RWPE1 (cell line): ENCODE data around the gene OR10A3.

Source experiments
- CTCF ChIA-PET: fragments of 350-600 bp; sonication (Branson Sonifier 250); formaldehyde crosslinking; extraction: SDS; loops from one replicate; lab custom pipeline; 2021; lab: Yijun Ruan, JAX
- POLR2A ChIA-PET: fragments of 400-600 bp; formaldehyde crosslinking; extraction: SDS; loops from one replicate; lab custom pipeline; 2020; ENCODE audit warnings: antibody characterized with exemption; ENCODE audit not compliant: low non-redundant PET; lab: Yijun Ruan, JAX
- DNase-seq: peaks from one replicate; pipeline ENCODE4 v3.0.0; 2012; ENCODE audit warnings: low spot score
- H3K27ac ChIP-seq: fragments of 450-650 bp; 2 replicates; pipeline ENCODE4 v1.5.1; 2017
- TF ChIP-seq, protein P1 (sequence below): fragments of 450-650 bp; conservative IDR thresholded peaks from 2 replicates; pipeline ENCODE4 v1.5.1; 2017; ENCODE audit warnings: low read depth, mild to moderate bottlenecking

Gene OR10A3

DNA sequence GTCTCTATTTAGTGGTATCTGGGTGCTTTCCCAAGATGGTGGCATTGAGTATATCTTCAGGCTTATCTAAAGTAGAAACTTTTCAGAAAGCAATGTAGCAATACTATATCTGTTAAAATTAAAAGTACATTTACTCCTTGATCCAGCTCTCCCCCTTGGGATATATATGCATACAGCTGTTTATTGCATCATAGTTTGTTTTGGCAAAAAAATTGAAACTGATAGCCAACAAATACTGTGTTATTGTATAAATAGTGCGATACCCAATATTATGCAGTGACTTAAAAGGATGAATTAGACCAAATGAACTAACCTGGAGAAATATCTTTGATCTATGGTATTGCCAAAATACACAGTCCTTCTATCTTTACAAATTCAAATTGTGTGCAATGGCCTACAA is 8.4 kb upstream of the OR10A3 start:
- CTCF ChIA-PET = interaction anchor here (0.6 to 1.1 kb wide), 2 partner anchors 57 to 223 kb away, joined by 3 read pairs; no protein-coding TSS in a partner anchor
- no peak overlapping the region for H3K27ac ChIP-seq
- POLR2A ChIA-PET = no interaction called here
- no peak for DNase-seq
- TF ChIP-seq, protein P1, sequence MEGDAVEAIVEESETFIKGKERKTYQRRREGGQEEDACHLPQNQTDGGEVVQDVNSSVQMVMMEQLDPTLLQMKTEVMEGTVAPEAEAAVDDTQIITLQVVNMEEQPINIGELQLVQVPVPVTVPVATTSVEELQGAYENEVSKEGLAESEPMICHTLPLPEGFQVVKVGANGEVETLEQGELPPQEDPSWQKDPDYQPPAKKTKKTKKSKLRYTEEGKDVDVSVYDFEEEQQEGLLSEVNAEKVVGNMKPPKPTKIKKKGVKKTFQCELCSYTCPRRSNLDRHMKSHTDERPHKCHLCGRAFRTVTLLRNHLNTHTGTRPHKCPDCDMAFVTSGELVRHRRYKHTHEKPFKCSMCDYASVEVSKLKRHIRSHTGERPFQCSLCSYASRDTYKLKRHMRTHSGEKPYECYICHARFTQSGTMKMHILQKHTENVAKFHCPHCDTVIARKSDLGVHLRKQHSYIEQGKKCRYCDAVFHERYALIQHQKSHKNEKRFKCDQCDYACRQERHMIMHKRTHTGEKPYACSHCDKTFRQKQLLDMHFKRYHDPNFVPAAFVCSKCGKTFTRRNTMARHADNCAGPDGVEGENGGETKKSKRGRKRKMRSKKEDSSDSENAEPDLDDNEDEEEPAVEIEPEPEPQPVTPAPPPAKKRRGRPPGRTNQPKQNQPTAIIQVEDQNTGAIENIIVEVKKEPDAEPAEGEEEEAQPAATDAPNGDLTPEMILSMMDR = no peak

DNA sequence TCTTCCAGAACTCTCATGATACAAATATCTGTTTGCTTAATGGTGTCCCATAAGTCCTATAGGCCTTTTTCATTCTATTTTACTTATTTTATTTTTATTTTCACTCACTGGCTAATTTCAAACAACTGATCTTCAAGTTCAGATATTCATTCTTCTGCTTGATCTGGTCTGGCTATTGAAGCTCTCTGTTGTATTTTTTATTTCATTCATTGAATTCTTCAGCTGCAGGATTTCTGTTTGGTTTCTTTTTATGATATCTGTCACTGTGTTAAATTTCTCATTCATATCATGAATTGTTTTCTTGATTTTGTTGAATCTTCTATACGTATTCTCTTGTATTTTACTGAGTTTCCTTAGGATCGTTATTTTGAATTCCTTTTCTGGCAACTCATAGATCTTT is 2.6 kb upstream of the OR10A3 start:
- DNase-seq = no peak
- TF ChIP-seq, protein P1 = no peak
- H3K27ac ChIP-seq = no peak overlapping the region
- ChIA-PET CTCF (no interaction called here), POLR2A (no interaction called here)

DNA sequence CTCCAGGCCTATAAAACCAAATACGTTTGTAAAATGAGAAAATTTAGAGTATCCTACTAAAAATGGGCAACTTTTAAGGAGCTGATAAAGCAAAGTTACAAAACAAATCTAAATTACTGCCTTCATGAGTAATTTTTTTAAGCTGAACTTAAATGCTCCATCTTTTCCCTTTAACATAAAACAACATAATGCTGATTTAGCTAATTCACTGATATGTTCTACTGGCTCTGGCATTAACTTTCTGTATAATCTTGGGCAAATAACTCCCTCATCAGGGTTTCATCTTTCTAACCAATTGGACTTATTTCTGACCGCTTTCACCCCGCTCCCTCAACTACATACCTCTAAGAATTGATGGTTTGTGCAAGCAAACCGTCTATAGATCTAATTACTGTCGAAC is 362 bp downstream of the OR10A3 start:
- CTCF ChIA-PET = no interaction called here
- no peak for DNase-seq
- POLR2A ChIA-PET = no interaction called here
- no peak overlapping the region for H3K27ac ChIP-seq
- TF ChIP-seq, protein P1 = no peak

DNA sequence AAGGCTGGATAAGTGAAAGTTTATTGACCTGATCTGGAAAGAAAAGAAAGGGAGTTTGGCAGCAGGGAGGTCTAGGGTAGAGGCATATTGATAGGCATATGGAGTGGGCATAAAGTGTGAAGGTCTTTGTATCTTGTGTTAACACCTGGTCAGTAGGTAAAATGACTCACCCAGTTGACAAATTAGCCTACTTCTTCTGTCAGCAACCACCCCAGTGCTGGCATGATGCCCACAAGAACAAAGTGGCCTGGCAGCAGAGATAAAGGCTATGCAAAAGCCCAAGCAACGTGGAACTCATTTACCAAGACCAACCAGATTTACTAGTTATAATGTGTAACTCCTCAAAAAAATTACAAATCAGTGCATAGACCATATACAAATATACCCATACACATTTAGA is 4.9 kb downstream of the OR10A3 start:
- TF ChIP-seq, protein P1 = no peak
- H3K27ac ChIP-seq = no peak overlapping the region
- POLR2A ChIA-PET = no interaction called here
- CTCF ChIA-PET = interaction anchor here (0.7 kb wide), 1 partner anchor 10 kb away, joined by 3 read pairs; no protein-coding TSS in a partner anchor
- DNase-seq = peak; percentile 23

DNA sequence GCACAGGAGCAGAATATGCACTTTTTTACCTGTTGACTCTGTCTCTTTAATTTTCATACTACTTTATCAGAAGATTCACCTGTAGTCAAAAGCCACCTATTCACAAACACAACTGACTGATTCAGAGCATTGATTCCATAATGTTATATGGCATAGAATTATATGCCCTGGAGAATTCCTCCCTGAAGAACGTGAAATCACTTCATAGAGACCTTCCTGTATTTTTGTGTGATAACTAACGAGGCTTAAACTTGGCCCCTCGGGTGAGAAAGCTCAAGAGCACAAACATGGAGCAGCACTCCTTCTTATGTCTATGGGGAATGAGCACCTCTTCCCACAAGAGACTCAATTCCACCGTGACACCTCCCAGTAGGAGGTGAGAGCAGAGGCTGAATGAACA is 10.3 kb downstream of the OR10A3 start, which contains the start of gene OR10A6:
TSS of gene OR10A6 (minus strand) at position 101 of the 400 bp plus-strand sequence. CDS start 2,606 bp downstream, outside the sequence.
- ChIA-PET CTCF (interaction anchor here (0.6 to 0.7 kb wide), 3 partner anchors 336 to 700 kb away, joined by 3 to 4 read pairs (median 3); no protein-coding TSS in a partner anchor), POLR2A (no interaction called here)
- TF ChIP-seq, protein P1 = no peak
- H3K27ac ChIP-seq = no peak within 1 kb of the TSS
- DNase-seq = no peak

DNA sequence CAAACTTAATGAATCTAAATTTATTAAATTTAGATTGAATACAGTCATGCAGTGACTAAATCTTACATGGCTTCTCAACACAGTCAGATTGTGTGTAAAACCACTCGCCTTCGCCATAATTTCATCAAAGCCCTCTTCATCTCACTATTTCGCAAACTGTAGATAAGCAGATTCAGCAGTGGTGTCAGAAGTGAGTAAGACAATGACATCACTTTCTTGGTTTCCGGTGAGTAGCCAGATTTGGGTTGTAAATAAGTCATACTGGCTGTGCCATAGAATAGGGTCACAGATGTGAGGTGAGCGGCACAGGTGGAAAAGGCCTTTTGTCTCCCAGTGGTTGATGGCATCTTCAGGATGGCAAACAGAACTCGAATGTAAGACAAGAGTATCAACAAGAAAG is 13.9 kb downstream of the OR10A3 start:
- DNase-seq = no peak
- ChIA-PET CTCF (no interaction called here), POLR2A (no interaction called here)
- TF ChIP-seq, protein P1 = no peak
- H3K27ac ChIP-seq = no peak overlapping the region
